Measurements from ENCODE around the gene PAX5.

Gene PAX5

GRCh38 chr9:36840898-36841536 is 193.1 kb downstream of the PAX5 start:
- no peak for TF ChIP-seq CTCF (conservative IDR thresholded peaks at IDR 0.05; ENCODE audit: low read depth, low read length)
- Histone ChIP-seq H3K4me2 (no peak overlapping the region), H4K20me1 (ENCODE audit: insufficient read depth) (no peaks in the 10 kb centered on the region), H3K9ac (no peak overlapping the region), H3K4me1 (ENCODE audit: low read depth, poor library complexity, severe bottlenecking) (no peaks in the 10 kb centered on the region), H3K27me3 (ENCODE audit: insufficient read depth, low read depth) (no peaks in the 10 kb centered on the region), H2AFZ (ENCODE audit: low read depth) (no peak overlapping the region), H3K36me3 (ENCODE audit: insufficient read depth) (no peaks in the 10 kb centered on the region), H3K27ac (no peak overlapping the region), H3K79me2 (ENCODE audit: insufficient read depth, low read depth) (no peaks in the 10 kb centered on the region), H3K4me3 (IDR thresholded peaks at IDR 0.05; ENCODE audit: insufficient read depth, low read depth, low read length) (no peak overlapping the region)

GRCh38 chr9:36839131-36839885 is 194.8 kb downstream of the PAX5 start:
- no peak overlapping the region for H3K4me2 ChIP-seq
- H2AFZ ChIP-seq (ENCODE audit: low read depth), result no peak overlapping the region
- H3K4me1 ChIP-seq (ENCODE audit: low read depth, poor library complexity, severe bottlenecking), result no peaks in the 10 kb centered on the region
- H3K9ac ChIP-seq, result no peak overlapping the region
- no peak overlapping the region for H3K4me3 ChIP-seq (IDR thresholded peaks at IDR 0.05; ENCODE audit: insufficient read depth, low read depth, low read length)
- H3K36me3 ChIP-seq (ENCODE audit: insufficient read depth), result no peaks in the 10 kb centered on the region
- no peak overlapping the region for H3K27ac ChIP-seq
- no peaks in the 10 kb centered on the region for H4K20me1 ChIP-seq (ENCODE audit: insufficient read depth)
- H3K79me2 ChIP-seq (ENCODE audit: insufficient read depth, low read depth), result no peaks in the 10 kb centered on the region
- H3K27me3 ChIP-seq (ENCODE audit: insufficient read depth, low read depth), result no peaks in the 10 kb centered on the region
- TF ChIP-seq CTCF (conservative IDR thresholded peaks at IDR 0.05; ENCODE audit: low read depth, low read length), result no peak

- H3K4me3 ChIP-seq (IDR thresholded peaks at IDR 0.05; ENCODE audit: insufficient read depth, low read depth, low read length), result no peak overlapping the region
- no peak overlapping the region for H3K27ac ChIP-seq
- no peak overlapping the region for H3K4me2 ChIP-seq
- H3K9ac ChIP-seq, result no peak overlapping the region
- no peak overlapping the region for H2AFZ ChIP-seq (ENCODE audit: low read depth)
- H3K79me2 ChIP-seq (ENCODE audit: insufficient read depth, low read depth), result no peaks in the 10 kb centered on the region
- no peaks in the 10 kb centered on the region for H3K36me3 ChIP-seq (ENCODE audit: insufficient read depth)
- no peak for TF ChIP-seq CTCF (conservative IDR thresholded peaks at IDR 0.05; ENCODE audit: low read depth, low read length)
- H3K27me3 ChIP-seq (ENCODE audit: insufficient read depth, low read depth), result no peaks in the 10 kb centered on the region
- no peaks in the 10 kb centered on the region for H4K20me1 ChIP-seq (ENCODE audit: insufficient read depth)
- no peaks in the 10 kb centered on the region for H3K4me1 ChIP-seq (ENCODE audit: low read depth, poor library complexity, severe bottlenecking)
These were observed 196.3 kb downstream of the PAX5 start for GRCh38 chr9:36837431-36838405.

- no peaks in the 10 kb centered on the region for H3K79me2 ChIP-seq (ENCODE audit: insufficient read depth, low read depth)
- no peak overlapping the region for H3K4me3 ChIP-seq (IDR thresholded peaks at IDR 0.05; ENCODE audit: insufficient read depth, low read depth, low read length)
- no peak overlapping the region for H2AFZ ChIP-seq (ENCODE audit: low read depth)
- H3K9ac ChIP-seq, result no peak overlapping the region
- no peak for TF ChIP-seq CTCF (conservative IDR thresholded peaks at IDR 0.05; ENCODE audit: low read depth, low read length)
- no peak overlapping the region for H3K27ac ChIP-seq
- no peaks in the 10 kb centered on the region for H3K27me3 ChIP-seq (ENCODE audit: insufficient read depth, low read depth)
- H3K4me1 ChIP-seq (ENCODE audit: low read depth, poor library complexity, severe bottlenecking), result no peaks in the 10 kb centered on the region
- no peaks in the 10 kb centered on the region for H3K36me3 ChIP-seq (ENCODE audit: insufficient read depth)
- H4K20me1 ChIP-seq (ENCODE audit: insufficient read depth), result no peaks in the 10 kb centered on the region
- no peak overlapping the region for H3K4me2 ChIP-seq
These were observed 197.6 kb downstream of the PAX5 start for GRCh38 chr9:36836486-36836885.

All from KMS-11 (cell line).